Activated CD8-positive, alpha-beta memory T cell treated with anti-CD3 and anti-CD28 coated beads for 36 hours (primary cell): Measurements from ENCODE around the gene FGF1. TPM values are rescaled to one million over a fixed set of nuclear protein-coding genes. Genes with fewer than 3 reads are reported as not detected.

Experiments used
- CTCF ChIA-PET: fragments of 350-600 bp; sonication (Branson Sonifier 250); formaldehyde crosslinking; loops from one replicate; lab custom pipeline; 2021; ENCODE audit warnings: antibody characterized with exemption; lab: Charles Lee
- POLR2A ChIA-PET: fragments of 350-600 bp; sonication (Branson Sonifier 250); formaldehyde crosslinking; loops from one replicate; lab custom pipeline; 2021; ENCODE audit warnings: antibody characterized with exemption; lab: Charles Lee
- total RNA-seq, 2 experiments: library from RNA; stranded (reverse); gene quantifications; one replicate each; pipeline ENCODE4 v1.2.3, GENCODE V29; 2021

Gene FGF1
- total RNA-seq, 2 experiments from 2014 or later, result not detected

- ChIA-PET CTCF (no interaction called here), POLR2A (no interaction called here)
These were observed 7.4 kb downstream of the FGF1 start for GRCh38 chr5:142678529-142678928.

GRCh38 chr5:142677198-142677597 lies 8.7 kb downstream of the FGF1 start:
- POLR2A ChIA-PET, result no interaction called here
- CTCF ChIA-PET, result no interaction called here

GRCh38 chr5:142676318-142676717 lies 9.6 kb downstream of the FGF1 start:
- ChIA-PET CTCF (interaction anchor here (1.2 kb wide), 1 partner anchor 37 kb away, joined by 3 read pairs; no protein-coding TSS in a partner anchor), POLR2A (no interaction called here)

- ChIA-PET CTCF (interaction anchor here (1.2 kb wide), 1 partner anchor 39 kb away, joined by 3 read pairs; no protein-coding TSS in a partner anchor), POLR2A (no interaction called here)
These were observed 11.1 kb downstream of the FGF1 start for GRCh38 chr5:142674531-142675469.

- ChIA-PET POLR2A (interaction anchor here (0.5 kb wide), 1 partner anchor 169 kb away, joined by 9 read pairs; no protein-coding TSS in a partner anchor), CTCF (interaction anchor here (0.7 kb wide), 1 partner anchor 13 kb away, joined by 3 read pairs; no protein-coding TSS in a partner anchor)
These were observed 14.1 kb downstream of the FGF1 start for GRCh38 chr5:142671801-142672200.

GRCh38 chr5:142671266-142671665 lies 14.6 kb downstream of the FGF1 start:
- ChIA-PET POLR2A (no interaction called here), CTCF (interaction anchor here (1.1 kb wide), 1 partner anchor 16 kb away, joined by 5 read pairs; no protein-coding TSS in a partner anchor)

GRCh38 chr5:142670804-142671203 lies 15.1 kb downstream of the FGF1 start:
- CTCF ChIA-PET, result interaction anchor here (1.1 kb wide), 1 partner anchor 15 kb away, joined by 5 read pairs; no protein-coding TSS in a partner anchor
- POLR2A ChIA-PET, result no interaction called here

- ChIA-PET CTCF (no interaction called here), POLR2A (no interaction called here)
These were observed 16.4 kb downstream of the FGF1 start for GRCh38 chr5:142669477-142669876.

GRCh38 chr5:142668336-142668735 lies 17.6 kb downstream of the FGF1 start:
- POLR2A ChIA-PET, result no interaction called here
- CTCF ChIA-PET, result interaction anchor here (1.2 kb wide), 1 partner anchor 13 kb away, joined by 4 read pairs; no protein-coding TSS in a partner anchor

GRCh38 chr5:142667831-142668230 lies 18.1 kb downstream of the FGF1 start:
- ChIA-PET CTCF (no interaction called here), POLR2A (no interaction called here)

- ChIA-PET POLR2A (no interaction called here), CTCF (no interaction called here)
These were observed 21.3 kb downstream of the FGF1 start for GRCh38 chr5:142664636-142665035.

GRCh38 chr5:142664067-142664466 lies 21.8 kb downstream of the FGF1 start:
- POLR2A ChIA-PET, result no interaction called here

GRCh38 chr5:142663246-142663645 lies 22.6 kb downstream of the FGF1 start:
- ChIA-PET CTCF (interaction anchor here (2.2 kb wide), 1 partner anchor 36 kb away, joined by 6 read pairs; no protein-coding TSS in a partner anchor), POLR2A (no interaction called here)

More at GRCh38 chr5:142664067-142664466, 21.8 kb downstream of the FGF1 start:
- CTCF ChIA-PET, result interaction anchor here (2.2 kb wide), 1 partner anchor 35 kb away, joined by 6 read pairs; no protein-coding TSS in a partner anchor

GRCh38 chr5:142661957-142662356 lies 23.9 kb downstream of the FGF1 start:
- CTCF ChIA-PET, result interaction anchor here (2.2 kb wide), 1 partner anchor 37 kb away, joined by 6 read pairs; no protein-coding TSS in a partner anchor

GRCh38 chr5:142661143-142661542 lies 24.7 kb downstream of the FGF1 start:
- CTCF ChIA-PET, result no interaction called here
- POLR2A ChIA-PET, result no interaction called here

More at GRCh38 chr5:142661957-142662356, 23.9 kb downstream of the FGF1 start:
- POLR2A ChIA-PET, result no interaction called here

GRCh38 chr5:142660731-142661130 lies 25.2 kb downstream of the FGF1 start:
- ChIA-PET POLR2A (no interaction called here), CTCF (no interaction called here)

- ChIA-PET CTCF (no interaction called here), POLR2A (no interaction called here)
These were observed 25.7 kb downstream of the FGF1 start for GRCh38 chr5:142660196-142660595.

- ChIA-PET POLR2A (no interaction called here), CTCF (interaction anchor here (0.9 kb wide), 1 partner anchor 88 kb away, joined by 4 read pairs; no protein-coding TSS in a partner anchor)
These were observed 26.5 kb downstream of the FGF1 start for GRCh38 chr5:142659405-142659804.

GRCh38 chr5:142658278-142658677 lies 27.6 kb downstream of the FGF1 start:
- ChIA-PET CTCF (interaction anchor here (0.7 to 0.9 kb wide), 3 partner anchors 89 to 682 kb away, joined by 4 read pairs; no protein-coding TSS in a partner anchor), POLR2A (no interaction called here)

GRCh38 chr5:142657446-142657845 lies 28.4 kb downstream of the FGF1 start:
- ChIA-PET POLR2A (no interaction called here), CTCF (interaction anchor here (2.6 kb wide), 1 partner anchor 12 kb away, joined by 11 read pairs; no protein-coding TSS in a partner anchor)
